B cell (primary cell): ENCODE measurements around the gene TRABD2B. TPM values are rescaled to one million over a fixed set of nuclear protein-coding genes. Genes with fewer than 3 reads are reported as not detected.

Experiments
- ATAC-seq: fragments of 200-7000 bp; cut with Tn5 transposase; one replicate; pipeline ENCODE4 v1.10.0; 2021; ENCODE audit warnings: low read depth, mild to moderate bottlenecking, moderate number of reproducible peaks, moderate library complexity
- CTCF ChIA-PET: fragments of 350-600 bp; sonication (Branson Sonifier 250); formaldehyde crosslinking; loops from one replicate; lab custom pipeline; 2021; ENCODE audit warnings: antibody characterized with exemption, inconsistent platforms; lab: Charles Lee
- POLR2A ChIA-PET: fragments of 350-600 bp; sonication (Branson Sonifier 250); formaldehyde crosslinking; loops from one replicate; lab custom pipeline; 2021; ENCODE audit warnings: antibody characterized with exemption; lab: Charles Lee
- DNase-seq: peaks from one replicate; pipeline ENCODE4 v3.0.0; 2013
- H2AFZ ChIP-seq: 2 replicates; pipeline ENCODE4 v1.6.1; 2012; ENCODE audit warnings: mild to moderate bottlenecking, low read depth, low read length; ENCODE audit not compliant: insufficient read depth, poor library complexity, severe bottlenecking
- H3K27ac ChIP-seq, 2 donors: 1 replicate in 1 of 2; 2 replicates in 1 of 2; pipeline ENCODE4 v1.5.1; 2012 to 2013; ENCODE audit warnings: low read length in 2 of 2, mild to moderate bottlenecking in 2 of 2, moderate library complexity in 1 of 2
- H3K27me3 ChIP-seq, 4 experiments: fragments of 200-600 bp in 1 of 4; sonication (generic) in 1 of 4; replicated peaks in 1 of 4; 1 replicate in 2 of 4; 2 replicates in 2 of 4; pipeline versions ENCODE4 v1.6.1 to v1.7.0; 2013 to 2016; ENCODE audit warnings: low read length in 3 of 4, mild to moderate bottlenecking in 2 of 4, mixed read lengths in 1 of 4, moderate library complexity in 1 of 4; ENCODE audit not compliant: insufficient read depth in 4 of 4, control insufficient read depth in 3 of 4; ENCODE audit errors: control extremely low read depth in 1 of 4
- H3K36me3 ChIP-seq, 2 experiments: replicated peaks in 1 of 2; 1 replicate in 1 of 2; 2 replicates in 1 of 2; pipeline versions ENCODE4 v1.6.1 to v1.7.1; 2013; ENCODE audit warnings: low read length in 1 of 2; ENCODE audit not compliant: insufficient read depth in 2 of 2, control insufficient read depth in 1 of 2; ENCODE audit errors: control extremely low read depth in 1 of 2, extremely low read depth in 1 of 2
- H3K4me1 ChIP-seq, 2 donors: fragments of 200-600 bp in 1 of 2; sonication (generic) in 1 of 2; 1 replicate in 1 of 2; 2 replicates in 1 of 2; pipeline versions ENCODE4 v1.5.1 to v1.6.1; 2013 to 2017; ENCODE audit warnings: low read length in 2 of 2; ENCODE audit not compliant: control insufficient read depth in 2 of 2, insufficient read depth in 2 of 2
- H3K4me2 ChIP-seq: replicated peaks from 2 replicates; pipeline ENCODE3; 2012; ENCODE audit warnings: mild to moderate bottlenecking, low read depth, low read length; ENCODE audit not compliant: poor library complexity, severe bottlenecking
- H3K4me3 ChIP-seq, 5 experiments: fragments of 200-600 bp in 1 of 5; sonication (generic) in 1 of 5; 1 replicate in 3 of 5; 2 replicates in 2 of 5; pipeline versions ENCODE4 v1.5.1 to v1.7.0; 2011 to 2016; ENCODE audit warnings: low read length in 4 of 5, mild to moderate bottlenecking in 4 of 5, low read depth in 2 of 5, control low read depth in 1 of 5, moderate library complexity in 1 of 5; ENCODE audit not compliant: insufficient read depth in 1 of 5; ENCODE audit errors: control extremely low read depth in 1 of 5, extremely low read depth in 1 of 5
- H3K79me2 ChIP-seq: fragments of 200-600 bp; sonication (generic); one replicate; pipeline ENCODE4 v1.6.0; 2016; ENCODE audit warnings: low read length; ENCODE audit not compliant: control insufficient read depth, insufficient read depth
- H3K9ac ChIP-seq: fragments of 200-600 bp; sonication (generic); 2 replicates; pipeline ENCODE4 v1.6.1; 2017; ENCODE audit warnings: mild to moderate bottlenecking, low read length, moderate library complexity
- H3K9me3 ChIP-seq, 3 donors: one replicate each; pipeline versions ENCODE4 v1.6.1 to v1.7.1; 2013; ENCODE audit warnings: low read length in 2 of 3; ENCODE audit not compliant: control insufficient read depth in 2 of 3, insufficient read depth in 1 of 3; ENCODE audit errors: control extremely low read depth in 1 of 3
- H4K20me1 ChIP-seq: 2 replicates; pipeline ENCODE4 v1.6.0; 2012; ENCODE audit warnings: mild to moderate bottlenecking, low read length; ENCODE audit not compliant: insufficient read depth, control insufficient read depth, poor library complexity, severe bottlenecking
- H3K27ac Mint-ChIP-seq: one replicate; pipeline ENCODE4 v1.8.0; 2021; ENCODE audit warnings: mixed read lengths
- H3K27me3 Mint-ChIP-seq: one replicate; pipeline ENCODE4 v1.8.0; 2021; ENCODE audit warnings: mixed read lengths
- H3K4me1 Mint-ChIP-seq: one replicate; pipeline ENCODE4 v1.8.0; 2021; ENCODE audit warnings: mixed read lengths
- H3K4me3 Mint-ChIP-seq: one replicate; pipeline ENCODE4 v1.8.0; 2021; ENCODE audit warnings: mixed read lengths
- H3K9me3 Mint-ChIP-seq: one replicate; pipeline ENCODE4 v1.8.0; 2022; ENCODE audit warnings: mixed read lengths; ENCODE audit not compliant: insufficient read depth
- EZH2 ChIP-seq: IDR thresholded peaks from 2 replicates; pipeline ENCODE4 v1.6.1; 2012; ENCODE audit warnings: borderline replicate concordance, low read depth, mild to moderate bottlenecking, moderate library complexity, low read length; ENCODE audit not compliant: insufficient read depth, poor library complexity, severe bottlenecking
- WGBS: methylation state at CpG from one replicate; pipeline ENCODE4 v1.1.5; 2013; ENCODE audit warnings: missing lambda C conversion rate; ENCODE audit not compliant: insufficient coverage; 5-methylcytosine and 5-hydroxymethylcytosine counted together
- intact Hi-C: fragments of 100-400 bp; cut with micrococcal nuclease; formaldehyde crosslinking; loops from one replicate; pipeline ENCODE4 v1.10.0; 2022
- polyA plus RNA-seq: library from polyadenylated mRNA; depleted of rRNA; stranded (reverse); fragments of >200 nt; gene quantifications from 2 replicates; pipeline ENCODE4 v1.2.3, GENCODE V29; 2012
- total RNA-seq, 2 donors: library from RNA; stranded (reverse); fragments of 120-200 nt in 1 of 2; gene quantifications; 1 replicate in 1 of 2; 2 replicates in 1 of 2; pipeline versions ENCODE4 v1.2.3 to v1.2.4, GENCODE V29; 2013 to 2022
- TF ChIP-seq, protein P1 (sequence below): fragments of 200-600 bp; IDR thresholded peaks from one replicate; pipeline ENCODE4 v1.8.0; 2022; ENCODE audit warnings: antibody characterized with exemption, mild to moderate bottlenecking

The TRABD2B gene
- total and polyA plus RNA-seq, 2 donors (not counting 1 experiment from before 2014, with no cell fraction given) = not detected

DNA sequence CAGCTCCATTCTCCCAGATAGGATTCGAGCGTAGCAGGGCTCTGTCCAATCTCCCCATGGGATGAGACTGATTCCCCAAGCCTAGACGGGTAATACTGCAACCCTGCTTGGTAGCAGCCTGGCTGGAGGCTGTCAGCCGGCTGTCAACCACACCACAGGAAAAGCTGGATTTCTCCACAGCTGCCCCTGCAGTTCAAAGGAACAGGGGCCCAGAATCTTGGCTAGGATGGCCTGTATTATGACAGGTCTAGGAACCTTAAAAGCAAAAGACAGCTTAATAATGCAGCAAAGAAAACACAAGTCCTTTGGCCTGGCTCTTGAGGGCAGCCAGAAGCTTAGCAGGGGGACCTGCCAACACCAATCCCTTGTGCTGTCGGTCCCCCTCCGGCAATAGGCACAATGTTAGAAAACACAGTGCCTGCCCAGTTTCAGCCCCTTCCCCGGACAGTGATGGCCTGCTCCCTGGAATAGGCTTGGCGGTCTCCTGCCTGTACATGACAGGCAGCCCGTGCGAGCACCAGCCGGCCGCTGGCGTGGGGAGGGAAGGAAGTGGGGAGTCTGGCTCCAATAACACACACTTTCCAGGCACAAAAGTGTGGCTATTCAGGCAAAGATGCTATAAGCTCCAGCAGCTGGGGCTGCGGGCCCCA, 90.5 kb downstream of the TRABD2B start:
- Mint-ChIP-seq H3K4me1 (no peaks in the 10 kb centered on the region), H3K27me3 (peaks cover 26% of the 10 kb centered on the region), H3K27ac (no peak overlapping the region), H3K9me3 (no peaks in the 10 kb centered on the region), H3K4me3 (no peak overlapping the region)
- POLR2A ChIA-PET = no interaction called here
- Histone ChIP-seq H3K36me3 (no peaks in the 10 kb centered on the region), H3K27ac (no peak overlapping the region), H4K20me1 (no peaks in the 10 kb centered on the region), H3K4me1 (no peaks in the 10 kb centered on the region), H3K9ac (no peak overlapping the region), H3K4me3 (no peak overlapping the region), H3K4me2 (no peak overlapping the region), H3K27me3 (peaks cover 0 to 3% (median 0%) of the 10 kb centered on the region in 4 experiments), H2AFZ (no peak overlapping the region), H3K9me3 (no peaks in the 10 kb centered on the region), H3K79me2 (no peaks in the 10 kb centered on the region)
- ATAC-seq = no peak
- no peak for DNase-seq
- CTCF ChIA-PET = no interaction called here
- 84% methylated on average over 9 of the region's 14 CpGs for WGBS
- TF ChIP-seq, protein P1, sequence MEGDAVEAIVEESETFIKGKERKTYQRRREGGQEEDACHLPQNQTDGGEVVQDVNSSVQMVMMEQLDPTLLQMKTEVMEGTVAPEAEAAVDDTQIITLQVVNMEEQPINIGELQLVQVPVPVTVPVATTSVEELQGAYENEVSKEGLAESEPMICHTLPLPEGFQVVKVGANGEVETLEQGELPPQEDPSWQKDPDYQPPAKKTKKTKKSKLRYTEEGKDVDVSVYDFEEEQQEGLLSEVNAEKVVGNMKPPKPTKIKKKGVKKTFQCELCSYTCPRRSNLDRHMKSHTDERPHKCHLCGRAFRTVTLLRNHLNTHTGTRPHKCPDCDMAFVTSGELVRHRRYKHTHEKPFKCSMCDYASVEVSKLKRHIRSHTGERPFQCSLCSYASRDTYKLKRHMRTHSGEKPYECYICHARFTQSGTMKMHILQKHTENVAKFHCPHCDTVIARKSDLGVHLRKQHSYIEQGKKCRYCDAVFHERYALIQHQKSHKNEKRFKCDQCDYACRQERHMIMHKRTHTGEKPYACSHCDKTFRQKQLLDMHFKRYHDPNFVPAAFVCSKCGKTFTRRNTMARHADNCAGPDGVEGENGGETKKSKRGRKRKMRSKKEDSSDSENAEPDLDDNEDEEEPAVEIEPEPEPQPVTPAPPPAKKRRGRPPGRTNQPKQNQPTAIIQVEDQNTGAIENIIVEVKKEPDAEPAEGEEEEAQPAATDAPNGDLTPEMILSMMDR = no peak
- TF ChIP-seq EZH2 = no peak
- intact Hi-C loops = no loop called here

DNA sequence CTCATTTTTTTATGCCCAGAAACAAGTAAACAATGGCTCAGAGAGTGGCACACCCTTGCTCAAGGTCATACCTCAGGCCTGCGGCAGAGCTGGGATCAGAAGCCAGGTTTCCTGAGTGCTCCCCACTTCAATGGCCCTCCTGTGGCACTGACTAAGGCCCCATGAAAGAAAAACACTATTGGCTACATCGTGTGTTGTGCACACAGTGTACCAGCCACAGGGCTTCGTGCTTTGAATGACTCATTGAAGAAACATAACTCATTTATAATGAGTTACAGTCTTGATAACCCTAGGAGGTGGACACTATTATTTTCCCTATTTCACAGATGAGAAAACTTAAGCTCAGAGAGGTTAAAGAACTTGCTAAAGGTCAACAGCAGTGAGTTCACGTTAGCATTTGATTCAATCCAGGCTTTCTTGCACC, 91.2 kb downstream of the TRABD2B start:
- ChIA-PET CTCF (no interaction called here), POLR2A (no interaction called here)
- H3K9ac ChIP-seq = no peak overlapping the region
- no peak for ATAC-seq
- no peaks in the 10 kb centered on the region for H3K4me1 ChIP-seq
- no peaks in the 10 kb centered on the region for H4K20me1 ChIP-seq
- no peak overlapping the region for H3K4me3 ChIP-seq
- no peak for DNase-seq
- intact Hi-C loops = no loop called here
- no peak overlapping the region for H3K4me2 ChIP-seq
- H3K9me3 ChIP-seq = no peaks in the 10 kb centered on the region
- Mint-ChIP-seq H3K4me1 (no peaks in the 10 kb centered on the region), H3K9me3 (no peaks in the 10 kb centered on the region), H3K27ac (no peak overlapping the region), H3K4me3 (no peak overlapping the region), H3K27me3 (peaks cover 25% of the 10 kb centered on the region)
- H3K27ac ChIP-seq = no peak overlapping the region
- WGBS = 89% methylated on average over 2 of the region's 4 CpGs
- no peak for TF ChIP-seq EZH2
- TF ChIP-seq, protein P1 = no peak
- H3K36me3 ChIP-seq = no peaks in the 10 kb centered on the region
- H3K79me2 ChIP-seq = no peaks in the 10 kb centered on the region
- H3K27me3 ChIP-seq = peaks cover 0 to 4% (median 0%) of the 10 kb centered on the region in 4 experiments
- no peak overlapping the region for H2AFZ ChIP-seq
